H4 (cell line): ENCODE measurements around the gene PRMT5. TPM values are rescaled to one million over a fixed set of nuclear protein-coding genes. Genes with fewer than 3 reads are reported as not detected.

Experiments
- DNase-seq: peaks from one replicate; pipeline ENCODE4 v3.0.0-alpha.2; 2015; ENCODE audit warnings: low spot score
- total RNA-seq: library from RNA; depleted of rRNA; stranded (reverse); fragments of >200 nt; shearing (Covaris generic); gene quantifications from 2 replicates; pipeline ENCODE4 v1.2.3, GENCODE V29; 2014; rRNA removed

Gene PRMT5
- total RNA-seq, 1 experiment from 2014 or later = 60.1 TPM

- DNase-seq = no peak
Measured at GRCh38 chr14:22878271-22879246, 50.6 kb downstream of the PRMT5 start.

- no peak for DNase-seq
Measured at GRCh38 chr14:22877000-22877501, 52.1 kb downstream of the PRMT5 start.

GRCh38 chr14:22875748-22876319, 53.3 kb downstream of the PRMT5 start:
- DNase-seq = no peak

GRCh38 chr14:22875003-22875747, 54.0 kb downstream of the PRMT5 start:
- no peak for DNase-seq

GRCh38 chr14:22872833-22873520, 56.2 kb downstream of the PRMT5 start:
- DNase-seq = no peak

GRCh38 chr14:22872033-22872832, 56.9 kb downstream of the PRMT5 start:
- DNase-seq = peak; percentile 81

- DNase-seq = peak; percentile 82
Measured at GRCh38 chr14:22871224-22872032, 57.7 kb downstream of the PRMT5 start, which contains the start of gene LRP10. LRP10 (plus strand) TSS chr14:22871740; CDS start chr14:22872304, 564 bp downstream.

GRCh38 chr14:22870811-22871223, 58.4 kb downstream of the PRMT5 start:
- no peak for DNase-seq

Other genes starting within 250 kb of the PRMT5 start
- gene OXA1L, start 162.7 kb downstream of the PRMT5 start, total RNA-seq = 106 and 132 TPM in 2 replicates
- 13.6 and 13.9 TPM in 2 replicates for gene SLC7A7, start 113.9 kb downstream of the PRMT5 start, total RNA-seq
- gene MRPL52, start 99.5 kb downstream of the PRMT5 start, total RNA-seq = 130 and 189 TPM in 2 replicates
- gene MMP14, start 92.8 kb downstream of the PRMT5 start, total RNA-seq = 268 and 298 TPM in 2 replicates
- 35.8 and 48.4 TPM in 2 replicates for gene LRP10, start 57.6 kb downstream of the PRMT5 start, total RNA-seq
- 0.27 TPM in 1 of 2 replicates, not detected in the other for gene REM2, start 46.2 kb downstream of the PRMT5 start, total RNA-seq
- 98.4 and 119 TPM in 2 replicates for gene RBM23, start 10.2 kb downstream of the PRMT5 start, total RNA-seq
- gene HAUS4, start 27.7 kb upstream of the PRMT5 start, total RNA-seq = 70.7 and 104 TPM in 2 replicates
- 24.7 and 25.9 TPM in 2 replicates for gene AJUBA, start 53.2 kb upstream of the PRMT5 start, total RNA-seq
- 6.9 and 15.1 TPM in 2 replicates for gene C14orf93, start 80.8 kb upstream of the PRMT5 start, total RNA-seq
- gene PSMB5, start 105.5 kb upstream of the PRMT5 start, total RNA-seq = 444 and 478 TPM in 2 replicates
- gene PSMB11, start 112.8 kb upstream of the PRMT5 start, total RNA-seq = not detected in 2 replicates
- 2.9 and 3.3 TPM in 2 replicates for gene CDH24, start 128.1 kb upstream of the PRMT5 start, total RNA-seq
- 37.3 and 43.9 TPM in 2 replicates for gene ACIN1, start 165.8 kb upstream of the PRMT5 start, total RNA-seq
- 71.4 and 93.4 TPM in 2 replicates for gene C14orf119, start 166.1 kb upstream of the PRMT5 start, total RNA-seq
- not detected in 2 replicates for gene CIROP, start 175.6 kb upstream of the PRMT5 start, total RNA-seq
- not detected in 2 replicates for gene CEBPE, start 189.9 kb upstream of the PRMT5 start, total RNA-seq